VCaP (cell line): Measurements from ENCODE around the gene ADORA2B.
"Not testable (repeated sequence)": the region's sequence is repeated elsewhere in the genome, so short reads cannot be mapped to it uniquely, and the experiment has no call there.

Experiments
- H3K27ac ChIP-seq: fragments of 450-650 bp; 2 replicates; pipeline ENCODE4 v1.5.1; 2017
- TF ChIP-seq, protein P1 (sequence below): fragments of 450-650 bp; conservative IDR thresholded peaks from 2 replicates; pipeline ENCODE4 v1.5.1; 2017; ENCODE audit warnings: mild to moderate bottlenecking, moderate library complexity

Gene ADORA2B

DNA sequence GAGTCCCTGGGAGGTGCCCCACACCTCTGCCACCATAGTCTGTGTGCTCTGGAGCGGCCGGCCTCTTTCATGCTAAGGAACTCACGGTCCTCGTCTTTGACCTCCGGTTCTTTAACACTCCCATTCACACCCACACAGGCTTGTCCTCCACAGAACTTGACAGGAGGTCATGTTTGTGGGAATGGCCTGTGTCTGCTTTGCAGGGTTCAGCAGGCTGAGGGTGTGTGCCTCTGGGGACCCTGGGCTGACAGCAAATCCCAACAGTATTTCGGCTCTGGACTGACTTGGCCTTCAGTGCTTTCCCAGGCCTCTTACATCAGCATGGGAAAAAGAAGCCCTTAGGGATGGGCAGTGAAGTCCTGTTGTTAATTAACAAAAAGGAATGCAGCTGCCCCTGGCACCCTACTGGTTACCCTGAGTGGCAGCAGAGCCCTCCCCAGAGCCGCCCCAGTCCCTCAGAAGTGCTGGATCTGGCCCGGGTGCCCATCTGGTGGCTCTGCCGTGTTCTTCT is 35.4 kb upstream of the ADORA2B start:
- TF ChIP-seq, protein P1, sequence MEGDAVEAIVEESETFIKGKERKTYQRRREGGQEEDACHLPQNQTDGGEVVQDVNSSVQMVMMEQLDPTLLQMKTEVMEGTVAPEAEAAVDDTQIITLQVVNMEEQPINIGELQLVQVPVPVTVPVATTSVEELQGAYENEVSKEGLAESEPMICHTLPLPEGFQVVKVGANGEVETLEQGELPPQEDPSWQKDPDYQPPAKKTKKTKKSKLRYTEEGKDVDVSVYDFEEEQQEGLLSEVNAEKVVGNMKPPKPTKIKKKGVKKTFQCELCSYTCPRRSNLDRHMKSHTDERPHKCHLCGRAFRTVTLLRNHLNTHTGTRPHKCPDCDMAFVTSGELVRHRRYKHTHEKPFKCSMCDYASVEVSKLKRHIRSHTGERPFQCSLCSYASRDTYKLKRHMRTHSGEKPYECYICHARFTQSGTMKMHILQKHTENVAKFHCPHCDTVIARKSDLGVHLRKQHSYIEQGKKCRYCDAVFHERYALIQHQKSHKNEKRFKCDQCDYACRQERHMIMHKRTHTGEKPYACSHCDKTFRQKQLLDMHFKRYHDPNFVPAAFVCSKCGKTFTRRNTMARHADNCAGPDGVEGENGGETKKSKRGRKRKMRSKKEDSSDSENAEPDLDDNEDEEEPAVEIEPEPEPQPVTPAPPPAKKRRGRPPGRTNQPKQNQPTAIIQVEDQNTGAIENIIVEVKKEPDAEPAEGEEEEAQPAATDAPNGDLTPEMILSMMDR: no peak
- H3K27ac ChIP-seq: no peak overlapping the region

DNA sequence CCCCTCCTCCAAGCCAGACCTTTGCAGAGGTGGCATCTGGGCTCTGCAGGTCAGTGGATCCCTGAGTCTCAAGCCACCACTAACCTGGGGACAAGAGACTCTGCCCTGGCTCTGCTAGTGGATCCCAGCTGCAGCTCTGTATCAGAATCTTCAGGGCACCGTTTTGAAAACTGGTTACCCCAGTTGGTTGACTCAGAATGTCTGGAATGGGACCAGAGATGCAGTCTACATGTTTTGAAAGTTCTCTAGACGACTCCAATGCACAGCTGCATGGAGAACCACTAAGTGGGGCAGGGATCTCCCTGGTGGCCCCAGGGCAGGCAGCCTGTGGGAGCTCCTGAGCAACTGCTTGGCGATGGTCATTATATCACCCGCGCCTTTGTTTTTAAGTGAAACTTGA is 34.1 kb upstream of the ADORA2B start:
- H3K27ac ChIP-seq: no peak overlapping the region
- TF ChIP-seq, protein P1: no peak

DNA sequence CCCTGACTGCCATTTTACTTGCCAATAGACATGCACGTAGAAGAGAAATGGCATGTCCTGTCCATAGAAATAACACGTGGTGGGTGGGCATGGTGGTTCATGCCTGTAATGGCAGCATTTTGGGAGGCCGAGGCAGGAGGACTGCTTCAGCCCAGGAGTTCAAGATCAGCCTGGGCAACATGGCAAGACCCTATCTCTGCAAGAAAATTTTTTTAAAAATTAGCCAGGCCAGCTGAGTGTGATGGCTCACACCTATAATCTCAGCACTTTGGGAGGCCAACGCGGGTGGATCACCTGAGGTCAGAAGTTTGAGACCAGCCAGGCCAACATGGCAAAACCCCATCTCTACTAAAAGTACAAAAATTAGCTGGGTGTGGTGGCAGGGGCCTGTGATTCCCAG is 33.2 kb upstream of the ADORA2B start:
- H3K27ac ChIP-seq: not testable (repeated sequence)

DNA sequence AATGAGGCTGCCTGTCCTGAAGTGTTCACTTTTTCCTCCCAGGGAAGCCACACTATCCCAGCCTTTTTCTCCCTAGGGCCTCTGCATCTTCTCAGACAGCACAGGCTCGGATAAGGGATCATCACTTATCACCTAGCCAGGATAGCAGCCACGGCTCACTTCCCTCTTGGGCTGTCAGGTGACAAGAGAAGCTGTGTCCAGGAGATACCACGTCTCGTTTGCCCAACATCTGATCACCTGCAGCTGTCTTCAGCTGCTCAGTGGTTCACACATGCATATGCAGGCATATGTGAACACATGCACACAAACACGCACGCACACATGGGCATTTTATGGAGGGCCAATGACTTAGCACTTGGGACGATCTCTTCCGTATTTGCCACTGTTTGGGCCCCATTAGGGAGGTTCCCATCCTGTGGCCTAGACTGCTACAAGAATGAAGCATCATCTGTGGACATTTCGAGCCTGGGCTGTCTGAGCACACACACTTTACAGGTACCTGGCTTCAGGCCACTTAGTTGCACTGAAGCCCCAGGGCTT is 32.4 kb upstream of the ADORA2B start:
- TF ChIP-seq, protein P1: no peak
- no peak overlapping the region for H3K27ac ChIP-seq

DNA sequence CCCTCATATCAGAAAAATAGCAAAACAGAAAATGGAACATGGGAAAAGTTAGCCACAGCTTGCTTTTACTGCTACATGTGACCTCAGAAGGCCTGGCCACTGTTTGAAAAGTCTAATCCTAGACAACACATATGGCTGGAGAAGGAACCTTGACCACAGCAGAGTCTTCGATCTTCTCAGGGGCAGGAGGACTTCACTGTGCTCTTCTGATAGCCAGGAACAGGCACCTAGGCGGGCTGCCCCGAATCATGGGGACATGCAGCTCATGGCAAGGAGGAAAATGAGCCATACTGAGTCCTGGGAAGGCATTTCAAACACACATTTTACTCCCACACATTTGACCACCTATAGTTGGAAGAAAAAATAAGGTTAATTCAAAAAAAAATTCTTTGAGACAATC is 31.1 kb upstream of the ADORA2B start:
- H3K27ac ChIP-seq: no peak overlapping the region
- TF ChIP-seq, protein P1: no peak

DNA sequence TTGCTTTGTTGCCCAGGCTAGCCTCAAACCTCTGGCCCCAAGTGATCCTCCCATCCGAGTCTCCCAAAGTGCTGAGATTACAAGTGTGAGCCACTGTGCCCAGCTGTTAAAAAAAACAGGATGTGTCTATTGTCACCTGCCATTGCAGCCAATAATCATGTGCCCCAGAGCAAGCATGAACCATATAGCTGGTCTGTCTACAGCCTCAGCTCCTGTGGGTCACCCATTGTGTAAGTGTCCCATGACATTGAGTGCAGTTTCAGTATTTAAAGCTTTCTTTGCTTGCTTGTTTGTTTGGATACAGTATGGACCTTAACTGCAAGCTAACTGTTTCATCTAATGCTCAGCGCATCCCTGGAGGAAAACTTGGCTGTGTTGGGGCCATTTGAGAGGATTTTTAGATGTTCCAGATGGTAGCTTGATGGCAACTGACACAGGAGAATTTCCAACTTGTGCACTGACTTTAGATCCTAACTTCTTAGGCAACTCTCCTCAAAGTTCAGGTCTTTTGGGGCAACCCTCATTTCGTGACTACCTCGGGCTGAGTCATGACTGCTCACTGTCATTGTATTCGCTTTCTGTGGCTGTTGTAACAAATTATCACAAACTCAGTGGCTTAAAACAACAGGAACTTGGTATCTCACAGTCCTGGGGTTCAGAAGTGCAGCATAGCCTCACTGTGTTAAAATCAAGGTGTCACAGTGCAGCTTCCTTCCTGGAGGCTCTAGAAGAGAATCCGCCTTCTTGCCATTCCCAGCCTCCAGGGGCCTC is 30.3 kb upstream of the ADORA2B start:
- no peak overlapping the region for H3K27ac ChIP-seq
- TF ChIP-seq, protein P1: no peak

DNA sequence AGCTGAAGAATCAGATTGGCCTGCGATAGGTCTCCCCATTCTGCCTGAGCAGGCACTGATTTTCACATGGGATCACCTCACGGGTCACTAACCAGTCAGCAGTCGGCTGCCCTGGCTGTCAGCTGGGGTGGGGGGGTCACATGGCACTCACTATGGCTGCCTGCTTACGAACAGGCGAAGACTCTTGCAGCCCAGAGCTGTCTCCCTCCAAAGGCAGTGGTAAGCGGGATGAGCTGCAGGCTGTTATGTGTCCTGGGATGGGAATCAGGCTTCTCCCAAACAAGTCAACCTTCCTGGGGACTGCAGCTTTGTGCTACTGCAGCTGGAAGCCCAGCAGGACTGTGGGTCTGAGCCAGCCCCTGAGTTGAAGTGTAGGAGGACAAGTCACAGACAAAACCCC is 29.0 kb upstream of the ADORA2B start:
- no peak overlapping the region for H3K27ac ChIP-seq
- TF ChIP-seq, protein P1: no peak

DNA sequence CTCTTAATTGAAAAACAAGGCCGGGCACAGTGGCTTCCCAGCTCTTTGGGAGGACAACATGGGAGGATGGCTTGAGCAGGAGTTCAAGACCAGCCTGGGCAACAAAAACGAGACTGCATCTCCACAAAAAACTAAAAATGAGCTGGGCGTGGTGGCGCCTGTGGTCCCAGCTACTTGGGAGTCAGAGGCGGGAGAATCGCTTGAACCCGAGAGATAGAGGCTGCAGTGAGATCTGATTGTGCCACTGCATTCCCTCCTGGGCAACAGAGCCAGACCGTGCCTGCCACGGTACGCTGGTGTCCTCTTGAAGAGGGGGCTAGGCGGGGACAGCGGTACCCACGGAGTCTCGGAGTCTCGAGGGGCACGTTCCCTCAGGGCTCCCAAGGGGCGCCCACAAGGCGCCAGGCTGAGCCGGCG is 27.9 kb upstream of the ADORA2B start:
- TF ChIP-seq, protein P1: no peak
- H3K27ac ChIP-seq: no peak overlapping the region
